ENCODE results near the gene PTBP1.

DNA sequence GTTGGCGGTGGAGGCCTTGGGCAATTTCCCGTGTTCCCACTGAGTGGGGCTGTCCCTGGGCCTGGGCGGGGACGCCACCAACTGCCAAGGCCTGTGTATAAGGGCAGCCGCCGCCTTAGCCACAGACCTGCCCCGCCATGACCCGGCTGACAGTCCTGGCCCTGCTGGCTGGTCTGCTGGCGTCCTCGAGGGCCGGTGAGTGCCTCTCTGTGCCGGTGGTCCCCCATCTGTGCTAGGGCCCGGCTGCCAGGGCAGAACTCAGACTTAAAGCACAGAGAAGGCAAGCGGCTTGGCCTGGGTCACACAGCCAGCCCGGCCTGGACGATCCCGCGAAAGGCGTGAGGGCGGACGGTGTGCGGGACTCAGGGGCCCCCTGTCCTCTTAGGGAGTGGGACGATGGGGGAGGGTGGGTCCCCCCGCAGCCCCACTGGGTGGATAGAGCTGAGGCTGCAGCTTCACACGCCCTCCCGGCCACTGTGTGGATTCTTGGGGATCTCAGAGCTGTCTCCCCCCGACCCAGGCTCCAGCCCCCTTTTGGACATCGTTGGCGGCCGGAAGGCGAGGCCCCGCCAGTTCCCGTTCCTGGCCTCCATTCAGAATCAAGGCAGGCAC is 30.6 kb downstream of the PTBP1 start, which contains the start of gene AZU1:
- no peak for TF ChIP-seq EZH2 (IDR thresholded peaks at IDR 0.05; ENCODE audit: low read length, missing control alignments)
- TF ChIP-seq, protein P1, sequence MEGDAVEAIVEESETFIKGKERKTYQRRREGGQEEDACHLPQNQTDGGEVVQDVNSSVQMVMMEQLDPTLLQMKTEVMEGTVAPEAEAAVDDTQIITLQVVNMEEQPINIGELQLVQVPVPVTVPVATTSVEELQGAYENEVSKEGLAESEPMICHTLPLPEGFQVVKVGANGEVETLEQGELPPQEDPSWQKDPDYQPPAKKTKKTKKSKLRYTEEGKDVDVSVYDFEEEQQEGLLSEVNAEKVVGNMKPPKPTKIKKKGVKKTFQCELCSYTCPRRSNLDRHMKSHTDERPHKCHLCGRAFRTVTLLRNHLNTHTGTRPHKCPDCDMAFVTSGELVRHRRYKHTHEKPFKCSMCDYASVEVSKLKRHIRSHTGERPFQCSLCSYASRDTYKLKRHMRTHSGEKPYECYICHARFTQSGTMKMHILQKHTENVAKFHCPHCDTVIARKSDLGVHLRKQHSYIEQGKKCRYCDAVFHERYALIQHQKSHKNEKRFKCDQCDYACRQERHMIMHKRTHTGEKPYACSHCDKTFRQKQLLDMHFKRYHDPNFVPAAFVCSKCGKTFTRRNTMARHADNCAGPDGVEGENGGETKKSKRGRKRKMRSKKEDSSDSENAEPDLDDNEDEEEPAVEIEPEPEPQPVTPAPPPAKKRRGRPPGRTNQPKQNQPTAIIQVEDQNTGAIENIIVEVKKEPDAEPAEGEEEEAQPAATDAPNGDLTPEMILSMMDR (conservative IDR thresholded peaks at IDR 0.05 in 1 of 2, IDR thresholded peaks at IDR 0.05 in 1 of 2; ENCODE audit: low read depth in 1 of 2, low read length in 2 of 2), result no peak

Data from fibroblast of lung (primary cell).